ENCODE data around the gene ATP11A. TPM values are rescaled to one million over a fixed set of nuclear protein-coding genes. Genes with fewer than 3 reads are reported as not detected.

Gene ATP11A
- total and polyA plus RNA-seq, 9 of the 15 experiments (the other 6 are each of a cell fraction or from before 2014, with no cell fraction given) = 0.38 to 34.2 (median 4.2) TPM

DNA sequence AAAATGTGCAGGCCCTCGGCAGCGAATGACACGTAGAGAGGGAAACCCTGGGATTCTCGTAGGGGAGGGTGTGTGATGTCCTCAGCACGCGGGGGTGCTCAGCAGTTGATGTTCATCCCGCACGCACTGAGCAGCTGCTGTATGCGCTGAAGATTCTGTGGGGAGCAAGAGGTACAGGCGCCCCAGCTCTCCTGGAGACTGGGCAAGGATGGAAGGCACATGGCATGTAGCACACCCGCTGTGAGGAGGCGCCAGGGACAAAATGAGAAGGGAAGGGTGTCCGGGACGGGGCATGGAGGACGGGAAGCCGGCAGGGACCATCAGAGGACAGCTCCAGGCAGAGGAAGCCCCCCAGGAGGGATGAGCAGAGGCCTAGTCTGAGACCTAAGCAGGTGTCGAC, 15.4 kb downstream of the ATP11A start:
- H2AFZ ChIP-seq (ENCODE audit: low read depth, low read length) = no peak overlapping the region
- peaks cover 80% of the 10 kb centered on the region for H3K79me2 ChIP-seq (ENCODE audit: control insufficient read depth, insufficient read depth, low read length)
- H3K9ac ChIP-seq (ENCODE audit: insufficient read depth in 1 of 2, low read depth in 2 of 2, low read length in 2 of 2) = no peak overlapping the region
- BruUV-seq (replicated peaks) = no TSS peak
- POLR2A ChIA-PET = interaction anchor here (0.7 kb wide), 1 partner anchor 28 kb away, joined by 4 read pairs; no protein-coding TSS in a partner anchor
- H3K9me3 ChIP-seq (replicated peaks; ENCODE audit: control insufficient read depth, insufficient read depth, low read depth, low read length) = no peaks in the 10 kb centered on the region
- no peak overlapping the region for H3K4me3 ChIP-seq
- FAIRE-seq = no peak
- no peak for ATAC-seq
- no peak overlapping the region for H3K27ac ChIP-seq (ENCODE audit: extremely low read depth, low read depth, low read length)
- no peak overlapping the region for H3K4me2 ChIP-seq (ENCODE audit: insufficient read depth, low read length)
- peaks cover 33% of the 10 kb centered on the region for H4K20me1 ChIP-seq (replicated peaks; ENCODE audit: control insufficient read depth, insufficient read depth, low read length)
- in situ Hi-C loops (cut with MboI) = no loop called here
- no peaks in the 10 kb centered on the region for H3K27me3 ChIP-seq (ENCODE audit: control insufficient read depth in 2 of 2, insufficient read depth in 2 of 2, low read length in 2 of 2)
- no peak for DNase-seq (ENCODE audit: extremely low read depth in 1 of 4, low spot score in 3 of 4)
- CTCF ChIA-PET (ENCODE audit: low intra/inter-chr PET ratio) = no interaction called here
- H3K9me1 ChIP-seq (ENCODE audit: control insufficient read depth, insufficient read depth, low read length) = peaks cover 19% of the 10 kb centered on the region
- H3K4me1 ChIP-seq (replicated peaks in 1 of 2; ENCODE audit: control insufficient read depth in 2 of 2, insufficient read depth in 2 of 2, low read length in 2 of 2) = peaks cover 56% of the 10 kb centered on the region in 2 experiments
- H3K36me3 ChIP-seq (ENCODE audit: control insufficient read depth, insufficient read depth, low read length) = peaks cover 10% of the 10 kb centered on the region; the same call in 1 of the 3 replicates
- 93% methylated on average over 9 of the region's 17 CpGs for WGBS (ENCODE audit: insufficient coverage, low coverage, missing lambda C conversion rate)
- intact Hi-C loops (cut with micrococcal nuclease) = no loop called here
- TF ChIP-seq RFX7 (CRISPR knock-in tag; IDR thresholded peaks at IDR 0.05) = no peak
- no peak for TF ChIP-seq EP300 (IDR thresholded peaks at IDR 0.05; ENCODE audit: low read length)
- TF ChIP-seq ZFP30 (CRISPR knock-in tag; IDR thresholded peaks at IDR 0.05; ENCODE audit: borderline replicate concordance) = no peak
- TF ChIP-seq, protein P1, sequence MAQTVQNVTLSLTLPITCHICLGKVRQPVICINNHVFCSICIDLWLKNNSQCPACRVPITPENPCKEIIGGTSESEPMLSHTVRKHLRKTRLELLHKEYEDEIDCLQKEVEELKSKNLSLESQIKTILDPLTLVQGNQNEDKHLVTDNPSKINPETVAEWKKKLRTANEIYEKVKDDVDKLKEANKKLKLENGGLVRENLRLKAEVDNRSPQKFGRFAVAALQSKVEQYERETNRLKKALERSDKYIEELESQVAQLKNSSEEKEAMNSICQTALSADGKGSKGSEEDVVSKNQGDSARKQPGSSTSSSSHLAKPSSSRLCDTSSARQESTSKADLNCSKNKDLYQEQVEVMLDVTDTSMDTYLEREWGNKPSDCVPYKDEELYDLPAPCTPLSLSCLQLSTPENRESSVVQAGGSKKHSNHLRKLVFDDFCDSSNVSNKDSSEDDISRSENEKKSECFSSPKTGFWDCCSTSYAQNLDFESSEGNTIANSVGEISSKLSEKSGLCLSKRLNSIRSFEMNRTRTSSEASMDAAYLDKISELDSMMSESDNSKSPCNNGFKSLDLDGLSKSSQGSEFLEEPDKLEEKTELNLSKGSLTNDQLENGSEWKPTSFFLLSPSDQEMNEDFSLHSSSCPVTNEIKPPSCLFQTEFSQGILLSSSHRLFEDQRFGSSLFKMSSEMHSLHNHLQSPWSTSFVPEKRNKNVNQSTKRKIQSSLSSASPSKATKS (CRISPR knock-in tag; IDR thresholded peaks at IDR 0.05) = no peak
- TF ChIP-seq, protein P2, sequence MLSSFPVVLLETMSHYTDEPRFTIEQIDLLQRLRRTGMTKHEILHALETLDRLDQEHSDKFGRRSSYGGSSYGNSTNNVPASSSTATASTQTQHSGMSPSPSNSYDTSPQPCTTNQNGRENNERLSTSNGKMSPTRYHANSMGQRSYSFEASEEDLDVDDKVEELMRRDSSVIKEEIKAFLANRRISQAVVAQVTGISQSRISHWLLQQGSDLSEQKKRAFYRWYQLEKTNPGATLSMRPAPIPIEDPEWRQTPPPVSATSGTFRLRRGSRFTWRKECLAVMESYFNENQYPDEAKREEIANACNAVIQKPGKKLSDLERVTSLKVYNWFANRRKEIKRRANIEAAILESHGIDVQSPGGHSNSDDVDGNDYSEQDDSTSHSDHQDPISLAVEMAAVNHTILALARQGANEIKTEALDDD (IDR thresholded peaks at IDR 0.05) = no peak
- TF ChIP-seq PTBP1 (IDR thresholded peaks at IDR 0.05; ENCODE audit: low read depth, low read length) = no peak
- TF ChIP-seq, protein P3, sequence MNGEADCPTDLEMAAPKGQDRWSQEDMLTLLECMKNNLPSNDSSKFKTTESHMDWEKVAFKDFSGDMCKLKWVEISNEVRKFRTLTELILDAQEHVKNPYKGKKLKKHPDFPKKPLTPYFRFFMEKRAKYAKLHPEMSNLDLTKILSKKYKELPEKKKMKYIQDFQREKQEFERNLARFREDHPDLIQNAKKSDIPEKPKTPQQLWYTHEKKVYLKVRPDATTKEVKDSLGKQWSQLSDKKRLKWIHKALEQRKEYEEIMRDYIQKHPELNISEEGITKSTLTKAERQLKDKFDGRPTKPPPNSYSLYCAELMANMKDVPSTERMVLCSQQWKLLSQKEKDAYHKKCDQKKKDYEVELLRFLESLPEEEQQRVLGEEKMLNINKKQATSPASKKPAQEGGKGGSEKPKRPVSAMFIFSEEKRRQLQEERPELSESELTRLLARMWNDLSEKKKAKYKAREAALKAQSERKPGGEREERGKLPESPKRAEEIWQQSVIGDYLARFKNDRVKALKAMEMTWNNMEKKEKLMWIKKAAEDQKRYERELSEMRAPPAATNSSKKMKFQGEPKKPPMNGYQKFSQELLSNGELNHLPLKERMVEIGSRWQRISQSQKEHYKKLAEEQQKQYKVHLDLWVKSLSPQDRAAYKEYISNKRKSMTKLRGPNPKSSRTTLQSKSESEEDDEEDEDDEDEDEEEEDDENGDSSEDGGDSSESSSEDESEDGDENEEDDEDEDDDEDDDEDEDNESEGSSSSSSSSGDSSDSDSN (IDR thresholded peaks at IDR 0.05; ENCODE audit: borderline replicate concordance in 1 of 2, low read depth in 2 of 2, low read length in 2 of 2) = no peak
- TF ChIP-seq BCL6 (CRISPR knock-in tag; IDR thresholded peaks at IDR 0.05) = no peak
- TF ChIP-seq, protein P4, sequence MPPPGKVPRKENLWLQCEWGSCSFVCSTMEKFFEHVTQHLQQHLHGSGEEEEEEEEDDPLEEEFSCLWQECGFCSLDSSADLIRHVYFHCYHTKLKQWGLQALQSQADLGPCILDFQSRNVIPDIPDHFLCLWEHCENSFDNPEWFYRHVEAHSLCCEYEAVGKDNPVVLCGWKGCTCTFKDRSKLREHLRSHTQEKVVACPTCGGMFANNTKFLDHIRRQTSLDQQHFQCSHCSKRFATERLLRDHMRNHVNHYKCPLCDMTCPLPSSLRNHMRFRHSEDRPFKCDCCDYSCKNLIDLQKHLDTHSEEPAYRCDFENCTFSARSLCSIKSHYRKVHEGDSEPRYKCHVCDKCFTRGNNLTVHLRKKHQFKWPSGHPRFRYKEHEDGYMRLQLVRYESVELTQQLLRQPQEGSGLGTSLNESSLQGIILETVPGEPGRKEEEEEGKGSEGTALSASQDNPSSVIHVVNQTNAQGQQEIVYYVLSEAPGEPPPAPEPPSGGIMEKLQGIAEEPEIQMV (tag; conservative IDR thresholded peaks at IDR 0.05; ENCODE audit: low read depth) = no peak
- no peak for TF ChIP-seq SIX5 (IDR thresholded peaks at IDR 0.05; ENCODE audit: borderline replicate concordance in 1 of 2, insufficient read depth in 1 of 2, low read depth in 1 of 2, low read length in 2 of 2)
- no peak for TF ChIP-seq GTF2E2 (tag; IDR thresholded peaks at IDR 0.05)
- TF ChIP-seq STAG1 (CRISPR knock-in tag; IDR thresholded peaks at IDR 0.05; ENCODE audit: borderline replicate concordance) = no peak
- TF ChIP-seq NR2C2 (CRISPR knock-in tag; IDR thresholded peaks at IDR 0.05) = no peak
- TF ChIP-seq NR2C2 (tag; IDR thresholded peaks at IDR 0.05) = no peak
- TF ChIP-seq GATAD2A (IDR thresholded peaks at IDR 0.05) = no peak
